ENCODE measurements around the gene PDLIM1. TPM values are rescaled to one million over a fixed set of nuclear protein-coding genes. Genes with fewer than 3 reads are reported as not detected.

PDLIM1 gene
- total RNA-seq, 1 experiment from 2014 or later: 67.4 TPM

DNA sequence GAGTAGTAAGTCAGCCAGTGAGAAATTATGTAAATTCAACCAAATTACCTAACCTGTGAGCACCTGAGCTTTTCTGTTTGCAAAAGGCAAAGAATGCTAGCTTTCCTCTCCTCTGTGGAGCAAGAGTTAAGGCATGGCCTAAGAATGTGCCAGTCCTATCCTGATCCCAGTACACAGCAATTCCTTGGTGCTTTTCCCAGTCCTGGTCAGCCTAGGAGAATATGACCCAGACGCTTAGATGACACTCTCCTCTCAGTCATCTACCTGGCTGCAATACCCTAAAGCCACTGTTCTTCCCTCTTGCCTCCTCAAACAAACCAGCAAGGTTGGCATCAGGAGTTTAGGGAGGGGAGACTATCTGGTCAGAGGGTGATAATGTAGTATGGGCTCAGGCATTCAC lies 4.1 kb downstream of the PDLIM1 start:
- RAD21 ChIA-PET (ENCODE audit: low non-redundant PET in 1 of 2, low total read pairs in 2 of 2, uncharacterized antibody in 2 of 2, unreplicated experiment in 2 of 2): no interaction called here
- no peak for TF ChIP-seq SP1 (IDR thresholded peaks at IDR 0.05; ENCODE audit: low read depth)
- TF ChIP-seq ZFX (IDR thresholded peaks at IDR 0.05): no peak
- TF ChIP-seq, protein P1, sequence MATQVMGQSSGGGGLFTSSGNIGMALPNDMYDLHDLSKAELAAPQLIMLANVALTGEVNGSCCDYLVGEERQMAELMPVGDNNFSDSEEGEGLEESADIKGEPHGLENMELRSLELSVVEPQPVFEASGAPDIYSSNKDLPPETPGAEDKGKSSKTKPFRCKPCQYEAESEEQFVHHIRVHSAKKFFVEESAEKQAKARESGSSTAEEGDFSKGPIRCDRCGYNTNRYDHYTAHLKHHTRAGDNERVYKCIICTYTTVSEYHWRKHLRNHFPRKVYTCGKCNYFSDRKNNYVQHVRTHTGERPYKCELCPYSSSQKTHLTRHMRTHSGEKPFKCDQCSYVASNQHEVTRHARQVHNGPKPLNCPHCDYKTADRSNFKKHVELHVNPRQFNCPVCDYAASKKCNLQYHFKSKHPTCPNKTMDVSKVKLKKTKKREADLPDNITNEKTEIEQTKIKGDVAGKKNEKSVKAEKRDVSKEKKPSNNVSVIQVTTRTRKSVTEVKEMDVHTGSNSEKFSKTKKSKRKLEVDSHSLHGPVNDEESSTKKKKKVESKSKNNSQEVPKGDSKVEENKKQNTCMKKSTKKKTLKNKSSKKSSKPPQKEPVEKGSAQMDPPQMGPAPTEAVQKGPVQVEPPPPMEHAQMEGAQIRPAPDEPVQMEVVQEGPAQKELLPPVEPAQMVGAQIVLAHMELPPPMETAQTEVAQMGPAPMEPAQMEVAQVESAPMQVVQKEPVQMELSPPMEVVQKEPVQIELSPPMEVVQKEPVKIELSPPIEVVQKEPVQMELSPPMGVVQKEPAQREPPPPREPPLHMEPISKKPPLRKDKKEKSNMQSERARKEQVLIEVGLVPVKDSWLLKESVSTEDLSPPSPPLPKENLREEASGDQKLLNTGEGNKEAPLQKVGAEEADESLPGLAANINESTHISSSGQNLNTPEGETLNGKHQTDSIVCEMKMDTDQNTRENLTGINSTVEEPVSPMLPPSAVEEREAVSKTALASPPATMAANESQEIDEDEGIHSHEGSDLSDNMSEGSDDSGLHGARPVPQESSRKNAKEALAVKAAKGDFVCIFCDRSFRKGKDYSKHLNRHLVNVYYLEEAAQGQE (IDR thresholded peaks at IDR 0.05; ENCODE audit: low read depth): no peak
- TF ChIP-seq SRF (IDR thresholded peaks at IDR 0.05; ENCODE audit: low read depth): no peak
- no peak for TF ChIP-seq EZH2 (IDR thresholded peaks at IDR 0.05)
- TF ChIP-seq, protein P2, sequence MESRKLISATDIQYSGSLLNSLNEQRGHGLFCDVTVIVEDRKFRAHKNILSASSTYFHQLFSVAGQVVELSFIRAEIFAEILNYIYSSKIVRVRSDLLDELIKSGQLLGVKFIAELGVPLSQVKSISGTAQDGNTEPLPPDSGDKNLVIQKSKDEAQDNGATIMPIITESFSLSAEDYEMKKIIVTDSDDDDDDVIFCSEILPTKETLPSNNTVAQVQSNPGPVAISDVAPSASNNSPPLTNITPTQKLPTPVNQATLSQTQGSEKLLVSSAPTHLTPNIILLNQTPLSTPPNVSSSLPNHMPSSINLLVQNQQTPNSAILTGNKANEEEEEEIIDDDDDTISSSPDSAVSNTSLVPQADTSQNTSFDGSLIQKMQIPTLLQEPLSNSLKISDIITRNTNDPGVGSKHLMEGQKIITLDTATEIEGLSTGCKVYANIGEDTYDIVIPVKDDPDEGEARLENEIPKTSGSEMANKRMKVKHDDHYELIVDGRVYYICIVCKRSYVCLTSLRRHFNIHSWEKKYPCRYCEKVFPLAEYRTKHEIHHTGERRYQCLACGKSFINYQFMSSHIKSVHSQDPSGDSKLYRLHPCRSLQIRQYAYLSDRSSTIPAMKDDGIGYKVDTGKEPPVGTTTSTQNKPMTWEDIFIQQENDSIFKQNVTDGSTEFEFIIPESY (IDR thresholded peaks at IDR 0.05; ENCODE audit: extremely low read depth, insufficient replicate concordance, low read length): no peak
- no peak for TF ChIP-seq POLR2AphosphoS5 (IDR thresholded peaks at IDR 0.05; ENCODE audit: low read depth, low read length)
- TF ChIP-seq CBX3 (IDR thresholded peaks at IDR 0.05; ENCODE audit: low read depth): no peak
- TF ChIP-seq TCF7L2 (IDR thresholded peaks at IDR 0.05; ENCODE audit: borderline replicate concordance, extremely low read depth, insufficient read depth, insufficient read length): no peak
- no peak for TF ChIP-seq JUND (IDR thresholded peaks at IDR 0.05)
- no peaks in the 10 kb centered on the region for H3K36me3 ChIP-seq (ENCODE audit: control insufficient read depth in 1 of 2, insufficient read depth in 2 of 2, low read length in 2 of 2)
- H3K4me2 ChIP-seq (ENCODE audit: low read length): no peak overlapping the region
- no peaks in the 10 kb centered on the region for H3K9me2 ChIP-seq (ENCODE audit: insufficient read depth)
- H2AFZ ChIP-seq (ENCODE audit: low read depth, low read length, poor library complexity, severe bottlenecking): no peak overlapping the region
- no peaks in the 10 kb centered on the region for H4K20me1 ChIP-seq (ENCODE audit: insufficient read depth)
- H3K9ac ChIP-seq (ENCODE audit: low read length): no peak overlapping the region
- no peaks in the 10 kb centered on the region for H3K9me3 ChIP-seq (ENCODE audit: control insufficient read depth in 1 of 2, insufficient read depth in 1 of 2, low read depth in 1 of 2, low read length in 2 of 2)
- intact Hi-C loops (cut with micrococcal nuclease): no loop called here
- H3K27me3 ChIP-seq (ENCODE audit: insufficient read depth, low read length): no peaks in the 10 kb centered on the region
- H3K27ac ChIP-seq (ENCODE audit: low read depth, low read length): no peak overlapping the region
- peaks cover 10 to 24% of the 10 kb centered on the region in 2 experiments for H3K4me1 ChIP-seq (ENCODE audit: control insufficient read depth in 1 of 2, insufficient read depth in 2 of 2, low read length in 2 of 2)
- DNase-seq (ENCODE audit: low read depth, low spot score) (no peak), ATAC-seq (no peak)
- H3K79me2 ChIP-seq (ENCODE audit: insufficient read depth, low read length): peaks cover 52% of the 10 kb centered on the region
- POLR2A ChIA-PET: no interaction called here
- CTCF ChIA-PET: no interaction called here
- H3K4me3 ChIP-seq (replicated peaks in 1 of 2; ENCODE audit: low read depth in 1 of 2, low read length in 2 of 2): no peak overlapping the region
- no TSS peak for BruUV-seq (replicated peaks)

Data from HCT116 (cell line).